WTC11 (cell line): ENCODE measurements around the gene CCDC57.

Experiments used
- ATF6 ChIP-seq: sonication (generic); formaldehyde crosslinking; IDR thresholded peaks from 2 replicates; pipeline ENCODE4 v1.8.1; 2023; ENCODE audit warnings: mild to moderate bottlenecking, missing genetic modification reagents
- CTCF ChIP-seq: fragments of 200-600 bp; IDR thresholded peaks from 2 replicates; pipeline ENCODE4 v1.8.0; 2022; ENCODE audit warnings: antibody characterized with exemption
- FOXP1 ChIP-seq: sonication (generic); formaldehyde crosslinking; IDR thresholded peaks from 2 replicates; pipeline ENCODE4 v1.8.0; 2022; ENCODE audit warnings: missing genetic modification reagents, mild to moderate bottlenecking, moderate library complexity, borderline replicate concordance
- GABPB1 ChIP-seq: sonication (generic); formaldehyde crosslinking; IDR thresholded peaks from 2 replicates; pipeline ENCODE4 v1.8.1; 2023; ENCODE audit warnings: mild to moderate bottlenecking, missing genetic modification reagents
- MLX ChIP-seq: sonication (generic); formaldehyde crosslinking; IDR thresholded peaks from 2 replicates; pipeline ENCODE4 v1.8.1; 2023; ENCODE audit warnings: mild to moderate bottlenecking, missing genetic modification reagents, moderate library complexity
- SMAD4 ChIP-seq: sonication (generic); formaldehyde crosslinking; IDR thresholded peaks from 2 replicates; pipeline ENCODE4 v1.8.0; 2022; ENCODE audit warnings: mild to moderate bottlenecking, missing genetic modification reagents
- TP53 ChIP-seq: sonication (generic); formaldehyde crosslinking; IDR thresholded peaks from 2 replicates; pipeline ENCODE4 v1.8.1; 2023; ENCODE audit warnings: mild to moderate bottlenecking, missing genetic modification reagents
- USF1 ChIP-seq: sonication (generic); formaldehyde crosslinking; IDR thresholded peaks from 2 replicates; pipeline ENCODE4 v1.8.0; 2022; ENCODE audit warnings: mild to moderate bottlenecking, missing genetic modification reagents
- ZBTB21 ChIP-seq: sonication (generic); formaldehyde crosslinking; IDR thresholded peaks from 2 replicates; pipeline ENCODE4 v1.8.1; 2023; ENCODE audit warnings: mild to moderate bottlenecking, missing genetic modification reagents, borderline replicate concordance
- ZNF121 ChIP-seq: sonication (generic); formaldehyde crosslinking; IDR thresholded peaks from 2 replicates; pipeline ENCODE4 v1.8.0; 2023; ENCODE audit warnings: missing genetic modification reagents
- ZNF263 ChIP-seq: sonication (generic); formaldehyde crosslinking; IDR thresholded peaks from 2 replicates; pipeline ENCODE4 v1.8.1; 2022; ENCODE audit warnings: low read depth, mild to moderate bottlenecking, moderate library complexity, missing genetic modification reagents
- ZNF281 ChIP-seq: sonication (generic); formaldehyde crosslinking; IDR thresholded peaks from 2 replicates; pipeline ENCODE4 v1.8.0; 2023; ENCODE audit warnings: mild to moderate bottlenecking, missing genetic modification reagents
- TF ChIP-seq, protein P1 (sequence below): fragments of 250-450 bp; sonication (Bioruptor Pico); IDR thresholded peaks from 2 replicates; pipeline ENCODE4 v1.9.0; 2021; ENCODE audit warnings: mild to moderate bottlenecking
- TF ChIP-seq, protein P2 (sequence below): sonication (generic); formaldehyde crosslinking; conservative IDR thresholded peaks from 2 replicates; pipeline ENCODE4 v1.8.1; 2023; ENCODE audit warnings: mild to moderate bottlenecking, low read depth, missing genetic modification reagents, moderate library complexity

DNA sequence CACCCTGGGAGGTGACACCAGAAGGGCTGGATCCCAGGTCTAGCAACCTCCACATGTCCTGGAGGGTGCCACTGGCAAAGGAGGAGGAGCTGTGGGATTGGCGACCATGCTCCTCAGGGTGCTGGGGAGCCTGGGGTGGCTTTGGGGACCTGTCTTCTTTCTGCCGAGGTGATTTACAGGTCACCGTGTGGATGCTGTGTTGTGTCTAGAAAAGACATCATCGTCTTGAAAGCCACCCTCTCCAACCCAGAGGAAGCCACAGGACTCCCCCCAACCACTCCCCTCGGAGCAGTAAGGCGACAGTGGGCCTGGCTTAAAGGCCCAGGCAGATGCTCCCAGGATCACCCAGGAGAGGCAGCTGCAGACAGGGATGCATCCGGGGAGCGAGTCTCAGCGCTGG lies 84.9 kb downstream of the CCDC57 start:
- TF ChIP-seq USF1 (CRISPR knock-in tag) (no peak), CTCF (no peak), ZBTB21 (CRISPR knock-in tag) (no peak), ZNF281 (CRISPR knock-in tag) (no peak), ZNF263 (no peak), MLX (CRISPR knock-in tag) (no peak), SMAD4 (CRISPR knock-in tag) (no peak), ATF6 (no peak), ZNF121 (CRISPR knock-in tag) (no peak), FOXP1 (CRISPR knock-in tag) (no peak), TP53 (CRISPR knock-in tag) (no peak), GABPB1 (CRISPR knock-in tag) (no peak)
- TF ChIP-seq, protein P1, sequence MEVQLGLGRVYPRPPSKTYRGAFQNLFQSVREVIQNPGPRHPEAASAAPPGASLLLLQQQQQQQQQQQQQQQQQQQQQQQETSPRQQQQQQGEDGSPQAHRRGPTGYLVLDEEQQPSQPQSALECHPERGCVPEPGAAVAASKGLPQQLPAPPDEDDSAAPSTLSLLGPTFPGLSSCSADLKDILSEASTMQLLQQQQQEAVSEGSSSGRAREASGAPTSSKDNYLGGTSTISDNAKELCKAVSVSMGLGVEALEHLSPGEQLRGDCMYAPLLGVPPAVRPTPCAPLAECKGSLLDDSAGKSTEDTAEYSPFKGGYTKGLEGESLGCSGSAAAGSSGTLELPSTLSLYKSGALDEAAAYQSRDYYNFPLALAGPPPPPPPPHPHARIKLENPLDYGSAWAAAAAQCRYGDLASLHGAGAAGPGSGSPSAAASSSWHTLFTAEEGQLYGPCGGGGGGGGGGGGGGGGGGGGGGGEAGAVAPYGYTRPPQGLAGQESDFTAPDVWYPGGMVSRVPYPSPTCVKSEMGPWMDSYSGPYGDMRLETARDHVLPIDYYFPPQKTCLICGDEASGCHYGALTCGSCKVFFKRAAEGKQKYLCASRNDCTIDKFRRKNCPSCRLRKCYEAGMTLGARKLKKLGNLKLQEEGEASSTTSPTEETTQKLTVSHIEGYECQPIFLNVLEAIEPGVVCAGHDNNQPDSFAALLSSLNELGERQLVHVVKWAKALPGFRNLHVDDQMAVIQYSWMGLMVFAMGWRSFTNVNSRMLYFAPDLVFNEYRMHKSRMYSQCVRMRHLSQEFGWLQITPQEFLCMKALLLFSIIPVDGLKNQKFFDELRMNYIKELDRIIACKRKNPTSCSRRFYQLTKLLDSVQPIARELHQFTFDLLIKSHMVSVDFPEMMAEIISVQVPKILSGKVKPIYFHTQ (CRISPR knock-in tag): no peak
- TF ChIP-seq, protein P2, sequence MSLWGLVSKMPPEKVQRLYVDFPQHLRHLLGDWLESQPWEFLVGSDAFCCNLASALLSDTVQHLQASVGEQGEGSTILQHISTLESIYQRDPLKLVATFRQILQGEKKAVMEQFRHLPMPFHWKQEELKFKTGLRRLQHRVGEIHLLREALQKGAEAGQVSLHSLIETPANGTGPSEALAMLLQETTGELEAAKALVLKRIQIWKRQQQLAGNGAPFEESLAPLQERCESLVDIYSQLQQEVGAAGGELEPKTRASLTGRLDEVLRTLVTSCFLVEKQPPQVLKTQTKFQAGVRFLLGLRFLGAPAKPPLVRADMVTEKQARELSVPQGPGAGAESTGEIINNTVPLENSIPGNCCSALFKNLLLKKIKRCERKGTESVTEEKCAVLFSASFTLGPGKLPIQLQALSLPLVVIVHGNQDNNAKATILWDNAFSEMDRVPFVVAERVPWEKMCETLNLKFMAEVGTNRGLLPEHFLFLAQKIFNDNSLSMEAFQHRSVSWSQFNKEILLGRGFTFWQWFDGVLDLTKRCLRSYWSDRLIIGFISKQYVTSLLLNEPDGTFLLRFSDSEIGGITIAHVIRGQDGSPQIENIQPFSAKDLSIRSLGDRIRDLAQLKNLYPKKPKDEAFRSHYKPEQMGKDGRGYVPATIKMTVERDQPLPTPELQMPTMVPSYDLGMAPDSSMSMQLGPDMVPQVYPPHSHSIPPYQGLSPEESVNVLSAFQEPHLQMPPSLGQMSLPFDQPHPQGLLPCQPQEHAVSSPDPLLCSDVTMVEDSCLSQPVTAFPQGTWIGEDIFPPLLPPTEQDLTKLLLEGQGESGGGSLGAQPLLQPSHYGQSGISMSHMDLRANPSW (CRISPR knock-in tag): no peak
